ENCODE measurements around the gene DDIT3. TPM values are rescaled to one million over a fixed set of nuclear protein-coding genes. Genes with fewer than 3 reads are reported as not detected.

DDIT3 gene
- total and polyA plus RNA-seq, 2 of the 8 experiments (the other 6 are each of a cell fraction or from before 2014, with no cell fraction given) = 4.9 to 5.7 TPM

GRCh38 chr12:57518920-57519795 lies 1.2 kb downstream of the DDIT3 start:
- no peak overlapping the region for H2BK20ac ChIP-seq (ENCODE audit: low read length)
- no peak overlapping the region for H3K4ac ChIP-seq (replicated peaks; ENCODE audit: insufficient read length, low read depth, low read length)
- H3K9me3 ChIP-seq (ENCODE audit: insufficient read depth in 2 of 2, low read depth in 1 of 2, low read length in 1 of 2) = no peaks in the 10 kb centered on the region
- CTCF ChIA-PET (ENCODE audit: partially characterized antibody) = interaction anchor here (0.8 to 1.8 kb wide), 3 partner anchors 19 to 223 kb away, joined by 3 to 5 read pairs (median 4); partner anchors contain the start of gene INHBE
- peaks cover 32 to 47% (median 37%) of the 10 kb centered on the region in 4 experiments for H3K36me3 ChIP-seq (ENCODE audit: control insufficient read depth in 2 of 4, insufficient read depth in 4 of 4, low read length in 3 of 4)
- H3K27me3 ChIP-seq (replicated peaks in 1 of 4; ENCODE audit: control insufficient read depth in 3 of 4, extremely low read depth in 1 of 4, insufficient read depth in 3 of 4, low read length in 3 of 4) = no peaks in the 10 kb centered on the region
- peak overlapping the region; percentile 86 for H2BK5ac ChIP-seq (ENCODE audit: low read depth, low read length)
- TF ChIP-seq SP4 (IDR thresholded peaks at IDR 0.05; ENCODE audit: low read length) (0 out of 2 replicates have a peak, but pooled peaks have one; percentile 25), CBX5 (IDR thresholded peaks at IDR 0.05; ENCODE audit: low read depth, low read length) (no peak), POLR2AphosphoS5 (IDR thresholded peaks at IDR 0.05; ENCODE audit: low read depth, low read length) (0 out of 2 replicates have a peak, but pooled peaks have one; percentile 12)
- H2BK12ac ChIP-seq (ENCODE audit: low read depth, low read length) = no peak overlapping the region; the same call in 1 of the 2 replicates
- H3K23ac ChIP-seq (ENCODE audit: insufficient read length) = no peak overlapping the region
- H3K14ac ChIP-seq (ENCODE audit: insufficient read length) = no peak overlapping the region
- peaks cover 7 to 21% of the 10 kb centered on the region in 2 experiments for H4K20me1 ChIP-seq (replicated peaks in 1 of 2; ENCODE audit: control insufficient read depth in 1 of 2, insufficient read depth in 2 of 2, low read length in 2 of 2)
- peak overlapping the region; percentile 80 to 94 (median 86) for H3K4me3 ChIP-seq (ENCODE audit: extremely low read depth in 1 of 4, insufficient read depth in 2 of 4, low read depth in 3 of 4, low read length in 4 of 4)
- H2BK120ac ChIP-seq (replicated peaks; ENCODE audit: low read depth, low read length) = no peak overlapping the region
- peaks cover 19% of the 10 kb centered on the region for H3K23me2 ChIP-seq (ENCODE audit: low read depth, low read length)
- H2BK15ac ChIP-seq (ENCODE audit: low read length) = no peak overlapping the region
- peak overlapping the region; percentile 81 to 96 for H3K4me2 ChIP-seq (ENCODE audit: insufficient read depth in 1 of 2, low read depth in 2 of 2, low read length in 2 of 2)
- no peaks in the 10 kb centered on the region; the same call in 1 of the 2 replicates for H3K79me1 ChIP-seq (ENCODE audit: low read depth, low read length)
- no peak overlapping the region for H3K56ac ChIP-seq (replicated peaks; ENCODE audit: insufficient read length, low read depth, low read length)
- H3K18ac ChIP-seq (ENCODE audit: extremely low read depth, low read length) = peak overlapping the region; percentile 65
- H3K4me1 ChIP-seq (replicated peaks in 1 of 4; ENCODE audit: control insufficient read depth in 3 of 4, insufficient read depth in 4 of 4, low read length in 3 of 4) = peaks cover 8 to 24% (median 14%) of the 10 kb centered on the region in 4 experiments
- H3K9ac ChIP-seq (replicated peaks in 1 of 4; ENCODE audit: extremely low read depth in 1 of 4, low read depth in 3 of 4, low read length in 3 of 4) = peak overlapping the region; percentile 72 to 98 (median 91)
- peak overlapping the region; percentile 88 for H3K27ac ChIP-seq (ENCODE audit: low read depth, low read length)
- no peak overlapping the region for H4K8ac ChIP-seq (ENCODE audit: extremely low read depth, insufficient read depth, low read length)
- POLR2A ChIA-PET (ENCODE audit: partially characterized antibody) = interaction anchor here (0.8 to 6.0 kb wide), 30 partner anchors 8 to 391 kb away, joined by 3 to 60 read pairs (median 4); partner anchors contain the start of genes ARHGEF25, DCTN2, KIF5A and LRP1
- H3K79me2 ChIP-seq (ENCODE audit: control insufficient read depth in 1 of 2, insufficient read depth in 2 of 2, low read length in 2 of 2) = peaks cover 0 to 25% of the 10 kb centered on the region in 2 experiments; a peak in 2 of 4 replicates
- 41% methylated on average over 7 of the region's 7 CpGs; no CpG with 5 or more reads in 1 of the 2 experiments for WGBS, 2 experiments (ENCODE audit: extremely low coverage in 1 of 2, insufficient coverage in 1 of 2, insufficient read length in 1 of 2, insufficient replicate concordance in 2 of 2, low coverage in 1 of 2, low lambda C conversion rate in 2 of 2, missing lambda C conversion rate in 1 of 2)
- no peak for DNase-seq (ENCODE audit: low read depth in 1 of 2, low spot score in 2 of 2)
- no peak overlapping the region for H2AK5ac ChIP-seq (ENCODE audit: low read depth, low read length)
- no peak overlapping the region for H4K5ac ChIP-seq (ENCODE audit: insufficient read length, low read depth, low read length)
- FAIRE-seq = no peak
- no peak overlapping the region for H4K91ac ChIP-seq (replicated peaks; ENCODE audit: insufficient read length, low read length)
- H2AFZ ChIP-seq (ENCODE audit: low read length) = no peak overlapping the region

Data from H1 (cell line).